Upper lobe of left lung (tissue), 4 donors: Measurements from ENCODE around the gene PSMB3.
"Not testable (repeated sequence)": the region's sequence is repeated elsewhere in the genome, so short reads cannot be mapped to it uniquely, and the experiment has no call there.

Source experiments
- POLR2A ChIP-seq, 4 donors: fragments of 450-650 bp; IDR thresholded peaks; one replicate each; pipeline ENCODE4 v1.5.1; 2016 to 2017; ENCODE audit warnings: antibody characterized with exemption in 4 of 4, mild to moderate bottlenecking in 2 of 4
- POLR2AphosphoS5 ChIP-seq, 2 donors: sonication (generic); formaldehyde crosslinking; IDR thresholded peaks; one replicate each; pipeline ENCODE4 v1.5.1; 2017; ENCODE audit warnings: antibody characterized with exemption in 2 of 2
- TF ChIP-seq, protein P1 (sequence below), 6 experiments: fragments of 450-650 bp in 4 of 6; fragments of 200-600 bp in 2 of 6; sonication (generic) in 2 of 6; IDR thresholded peaks; one replicate each; pipeline ENCODE4 v1.5.1; 2016 to 2019; ENCODE audit warnings: antibody characterized with exemption in 6 of 6

DNA sequence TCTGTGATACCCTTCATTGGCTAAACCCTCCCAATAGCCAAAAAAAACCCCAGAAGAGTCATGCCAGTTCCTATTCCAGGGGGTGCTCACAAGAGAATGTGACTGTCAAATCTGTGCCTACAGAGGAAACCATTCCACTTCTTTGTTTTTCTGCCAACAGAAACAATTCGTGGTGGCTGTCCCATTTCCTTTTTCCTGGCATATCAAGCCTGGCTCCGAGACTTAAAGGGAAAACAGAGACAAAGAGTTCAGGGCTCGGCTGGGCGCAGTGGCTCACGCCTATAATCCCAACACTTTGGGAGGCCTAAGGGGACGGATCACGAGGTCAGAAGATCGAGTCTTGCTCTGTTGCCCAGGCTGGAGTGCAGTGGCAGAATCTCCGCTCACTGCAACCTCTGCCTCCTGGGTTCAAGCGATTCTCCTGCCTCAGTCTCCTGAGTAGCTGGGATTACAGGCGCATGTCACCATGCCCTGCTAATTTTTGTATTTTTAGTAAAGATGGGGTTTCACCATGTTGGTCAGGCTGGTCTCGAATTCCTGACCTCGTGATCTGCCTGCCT lies 37.7 kb downstream of the PSMB3 start:
- not testable (repeated sequence) for TF ChIP-seq POLR2AphosphoS5, POLR2A (IDR thresholded peaks at IDR 0.05)
- TF ChIP-seq, protein P1, sequence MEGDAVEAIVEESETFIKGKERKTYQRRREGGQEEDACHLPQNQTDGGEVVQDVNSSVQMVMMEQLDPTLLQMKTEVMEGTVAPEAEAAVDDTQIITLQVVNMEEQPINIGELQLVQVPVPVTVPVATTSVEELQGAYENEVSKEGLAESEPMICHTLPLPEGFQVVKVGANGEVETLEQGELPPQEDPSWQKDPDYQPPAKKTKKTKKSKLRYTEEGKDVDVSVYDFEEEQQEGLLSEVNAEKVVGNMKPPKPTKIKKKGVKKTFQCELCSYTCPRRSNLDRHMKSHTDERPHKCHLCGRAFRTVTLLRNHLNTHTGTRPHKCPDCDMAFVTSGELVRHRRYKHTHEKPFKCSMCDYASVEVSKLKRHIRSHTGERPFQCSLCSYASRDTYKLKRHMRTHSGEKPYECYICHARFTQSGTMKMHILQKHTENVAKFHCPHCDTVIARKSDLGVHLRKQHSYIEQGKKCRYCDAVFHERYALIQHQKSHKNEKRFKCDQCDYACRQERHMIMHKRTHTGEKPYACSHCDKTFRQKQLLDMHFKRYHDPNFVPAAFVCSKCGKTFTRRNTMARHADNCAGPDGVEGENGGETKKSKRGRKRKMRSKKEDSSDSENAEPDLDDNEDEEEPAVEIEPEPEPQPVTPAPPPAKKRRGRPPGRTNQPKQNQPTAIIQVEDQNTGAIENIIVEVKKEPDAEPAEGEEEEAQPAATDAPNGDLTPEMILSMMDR (IDR thresholded peaks at IDR 0.05), result not testable (repeated sequence)
